Breast epithelium (tissue), 3 donors: Measurements from ENCODE around the gene PPP6R1.

ENCODE experiments used
- CTCF ChIP-seq, 3 donors: fragments of 450-650 bp; IDR thresholded peaks; one replicate each; pipeline ENCODE4 v1.5.1; 2016 to 2017; ENCODE audit warnings: antibody characterized with exemption in 3 of 3, mild to moderate bottlenecking in 3 of 3, moderate library complexity in 3 of 3
- POLR2A ChIP-seq: fragments of 450-650 bp; IDR thresholded peaks from one replicate; pipeline ENCODE4 v1.6.1; 2016; ENCODE audit warnings: antibody characterized with exemption, mild to moderate bottlenecking, moderate library complexity
- POLR2AphosphoS5 ChIP-seq, 3 donors: sonication (generic); formaldehyde crosslinking; IDR thresholded peaks; one replicate each; pipeline ENCODE4 v1.6.1; 2017; ENCODE audit warnings: antibody characterized with exemption in 3 of 3

- no peak for TF ChIP-seq POLR2A
- TF ChIP-seq CTCF (IDR thresholded peaks at IDR 0.05) = no peak
- TF ChIP-seq POLR2AphosphoS5 (IDR thresholded peaks at IDR 0.05) = no peak
Measured at GRCh38 chr19:55247621-55248099, 11.2 kb downstream of the PPP6R1 start.
